GM18526 (cell line): ENCODE data around the gene RBM34.

Experiments
- POLR2A ChIP-seq: IDR thresholded peaks from 3 replicates; pipeline ENCODE4 v1.6.1; 2011; ENCODE audit not compliant: insufficient read length; ENCODE audit errors: extremely low read depth

RBM34 gene

GRCh38 chr1:235158680-235159079 lies 2.4 kb downstream of the RBM34 start:
- no peak for TF ChIP-seq POLR2A

GRCh38 chr1:235157150-235157549 lies 3.9 kb downstream of the RBM34 start:
- no peak for TF ChIP-seq POLR2A

- TF ChIP-seq POLR2A: no peak
These were observed 4.3 kb downstream of the RBM34 start for GRCh38 chr1:235156740-235157139.

DNA sequence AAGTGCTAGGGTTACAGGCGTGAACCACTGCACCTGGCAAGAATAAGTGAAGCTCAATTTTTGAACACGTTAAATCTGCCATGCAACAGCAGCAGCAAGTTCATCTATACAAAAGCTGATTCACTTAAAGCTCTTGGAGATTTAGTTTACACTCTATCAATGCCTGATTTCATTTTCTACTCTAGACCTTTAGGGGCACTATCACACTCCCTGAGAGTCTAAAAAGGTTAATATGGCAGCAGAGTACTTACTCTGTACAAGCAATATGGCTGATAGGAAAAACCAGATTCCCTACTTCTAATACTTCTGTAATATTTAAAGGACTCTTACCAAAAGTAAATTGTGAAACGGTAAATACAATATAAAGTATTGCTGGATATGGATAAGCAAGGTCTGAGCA lies 4.8 kb downstream of the RBM34 start:
- TF ChIP-seq POLR2A: no peak

DNA sequence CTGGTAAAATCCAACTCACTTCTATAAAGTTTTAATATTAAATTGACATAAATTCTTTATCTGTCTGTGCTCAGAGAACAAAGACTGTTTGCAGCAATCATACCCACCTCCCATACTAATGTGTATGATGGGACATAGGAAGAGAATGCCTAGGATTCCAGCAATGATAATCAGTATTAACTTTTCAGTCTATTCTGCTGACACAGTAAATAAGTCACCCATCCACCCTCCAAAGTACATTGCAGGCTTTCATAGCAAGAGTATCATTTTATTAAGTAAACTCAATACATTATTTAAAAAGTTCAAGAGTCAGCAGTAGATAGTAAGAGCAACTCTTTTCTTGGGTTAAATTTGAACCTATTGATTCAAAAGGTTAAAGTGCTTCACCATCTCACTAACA lies 8.8 kb downstream of the RBM34 start:
- no peak for TF ChIP-seq POLR2A

- no peak for TF ChIP-seq POLR2A
These were observed 10.0 kb downstream of the RBM34 start for GRCh38 chr1:235151033-235151432.

- TF ChIP-seq POLR2A: no peak
These were observed 11.2 kb downstream of the RBM34 start for GRCh38 chr1:235149824-235150223.

- TF ChIP-seq POLR2A: no peak
These were observed 13.8 kb downstream of the RBM34 start for GRCh38 chr1:235147269-235147668.

- TF ChIP-seq POLR2A: no peak
These were observed 15.4 kb downstream of the RBM34 start for GRCh38 chr1:235145639-235146038.

GRCh38 chr1:235142991-235143390 lies 18.1 kb downstream of the RBM34 start:
- TF ChIP-seq POLR2A: no peak

GRCh38 chr1:235139315-235139714 lies 21.7 kb downstream of the RBM34 start:
- TF ChIP-seq POLR2A: no peak

DNA sequence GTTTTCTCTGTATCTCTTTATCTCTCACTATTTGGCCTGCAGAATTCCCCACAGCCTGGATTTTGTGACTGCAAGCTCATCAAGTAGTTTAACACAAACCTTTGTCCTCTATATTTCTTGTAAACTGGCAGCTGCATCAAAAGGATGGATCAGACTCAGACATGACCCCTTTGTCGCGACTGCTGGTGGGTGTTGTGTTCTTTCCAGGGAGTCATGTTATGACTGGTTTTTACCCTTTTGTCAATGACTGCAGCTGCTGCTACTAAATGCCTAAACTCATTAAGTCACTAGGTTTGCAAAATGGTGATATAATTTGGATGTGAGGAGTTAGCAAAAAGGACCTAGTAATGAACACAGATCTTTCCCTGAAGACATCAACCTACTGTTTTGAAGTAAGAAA lies 22.2 kb downstream of the RBM34 start:
- TF ChIP-seq POLR2A: no peak

- no peak for TF ChIP-seq POLR2A
These were observed 24.9 kb downstream of the RBM34 start for GRCh38 chr1:235136111-235136510.

- no peak for TF ChIP-seq POLR2A
These were observed 26.9 kb downstream of the RBM34 start for GRCh38 chr1:235134171-235134570.

DNA sequence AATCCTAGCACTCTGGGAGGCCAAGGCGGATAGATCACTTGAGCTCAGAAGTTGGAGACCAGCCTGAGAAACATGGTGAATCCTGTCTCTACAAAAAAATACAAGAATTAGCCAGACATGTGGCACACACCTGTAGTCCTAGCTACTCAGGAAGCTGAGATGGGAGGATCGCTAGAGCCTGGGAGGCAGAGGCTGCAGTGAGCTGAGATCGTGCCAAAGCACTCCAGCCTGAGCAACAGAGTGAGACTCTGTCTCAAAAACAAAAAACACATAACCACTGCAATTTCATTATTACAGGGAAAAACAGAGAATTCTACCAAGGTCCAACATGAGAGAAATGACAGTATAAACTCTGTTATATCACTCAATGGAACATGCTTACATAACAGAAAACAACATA lies 28.0 kb downstream of the RBM34 start:
- no peak for TF ChIP-seq POLR2A

- no peak for TF ChIP-seq POLR2A
These were observed 29.1 kb downstream of the RBM34 start for GRCh38 chr1:235131961-235132360.

GRCh38 chr1:235130766-235131270 lies 30.2 kb downstream of the RBM34 start:
- TF ChIP-seq POLR2A: no peak

GRCh38 chr1:235129774-235130570 lies 31.1 kb downstream of the RBM34 start:
- TF ChIP-seq POLR2A: no peak
